GM18498 (cell line): ENCODE data around the gene TMEM9.

Experiments used
- ATAC-seq: cut with Tn5 transposase; IDR thresholded peaks from one replicate; pipeline ENCODE4 v1.9.1; 2021; ENCODE audit warnings: mild to moderate bottlenecking, moderate library complexity; ENCODE audit not compliant: unreplicated experiment

Gene TMEM9

DNA sequence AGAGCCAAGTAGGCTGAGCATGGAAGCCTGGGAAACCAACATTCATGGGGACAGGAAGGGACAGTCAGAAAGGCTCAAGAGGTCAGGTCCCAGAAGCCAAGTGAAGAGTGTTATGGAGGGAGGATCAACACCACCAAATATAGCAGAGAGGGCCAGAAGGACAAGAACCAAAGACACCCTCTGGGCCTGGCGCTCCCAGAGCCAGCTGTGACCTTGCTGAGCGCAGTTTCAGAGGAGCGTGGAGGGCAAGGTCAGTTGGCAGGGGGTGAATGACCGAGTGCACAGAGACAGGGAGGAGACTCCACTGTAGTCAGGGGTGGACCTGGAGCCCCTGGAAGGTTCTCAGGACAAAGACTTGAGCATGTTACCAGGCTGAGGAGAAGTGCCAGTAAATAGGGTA lies 22.9 kb downstream of the TMEM9 start:
- ATAC-seq: no peak

DNA sequence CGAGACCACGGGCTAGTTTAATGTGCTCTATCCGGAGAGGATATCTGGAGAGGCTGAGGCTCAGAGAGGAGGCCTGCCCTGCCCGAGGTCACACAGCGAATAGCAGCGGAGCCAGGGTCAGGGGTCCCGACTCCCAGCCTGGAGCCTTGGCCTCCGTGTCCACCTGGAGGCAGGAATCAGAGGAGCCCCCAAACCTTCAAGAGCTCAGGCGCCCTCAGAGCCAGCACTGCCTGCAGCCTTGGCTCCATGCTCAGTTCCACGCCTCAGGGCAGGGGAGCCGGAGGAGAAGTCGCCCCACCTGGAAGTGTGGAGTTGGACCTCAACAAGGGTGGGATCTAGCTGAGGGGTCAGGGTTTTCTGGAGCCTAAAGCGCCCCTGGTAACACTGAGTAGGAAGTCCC lies 25.3 kb downstream of the TMEM9 start:
- no peak for ATAC-seq

DNA sequence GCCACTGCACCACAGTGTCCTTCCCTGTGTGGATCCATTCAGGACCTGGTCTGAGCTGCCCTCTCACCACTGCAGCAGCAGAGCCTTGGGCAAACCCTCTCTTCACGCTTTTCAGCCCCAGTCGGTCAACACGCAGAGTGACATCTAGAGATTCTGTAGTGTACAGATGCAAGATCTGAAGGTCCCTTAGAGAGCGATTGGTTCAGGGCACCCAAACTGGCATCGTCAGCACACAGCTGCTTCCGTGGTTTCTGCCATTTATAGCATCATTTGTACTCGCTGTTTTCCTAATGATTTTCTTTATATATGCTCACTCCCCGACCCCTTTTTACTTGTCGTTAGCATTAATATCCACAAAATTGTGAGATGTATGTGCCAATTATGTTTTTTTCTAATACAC lies 25.8 kb downstream of the TMEM9 start:
- ATAC-seq: no peak

DNA sequence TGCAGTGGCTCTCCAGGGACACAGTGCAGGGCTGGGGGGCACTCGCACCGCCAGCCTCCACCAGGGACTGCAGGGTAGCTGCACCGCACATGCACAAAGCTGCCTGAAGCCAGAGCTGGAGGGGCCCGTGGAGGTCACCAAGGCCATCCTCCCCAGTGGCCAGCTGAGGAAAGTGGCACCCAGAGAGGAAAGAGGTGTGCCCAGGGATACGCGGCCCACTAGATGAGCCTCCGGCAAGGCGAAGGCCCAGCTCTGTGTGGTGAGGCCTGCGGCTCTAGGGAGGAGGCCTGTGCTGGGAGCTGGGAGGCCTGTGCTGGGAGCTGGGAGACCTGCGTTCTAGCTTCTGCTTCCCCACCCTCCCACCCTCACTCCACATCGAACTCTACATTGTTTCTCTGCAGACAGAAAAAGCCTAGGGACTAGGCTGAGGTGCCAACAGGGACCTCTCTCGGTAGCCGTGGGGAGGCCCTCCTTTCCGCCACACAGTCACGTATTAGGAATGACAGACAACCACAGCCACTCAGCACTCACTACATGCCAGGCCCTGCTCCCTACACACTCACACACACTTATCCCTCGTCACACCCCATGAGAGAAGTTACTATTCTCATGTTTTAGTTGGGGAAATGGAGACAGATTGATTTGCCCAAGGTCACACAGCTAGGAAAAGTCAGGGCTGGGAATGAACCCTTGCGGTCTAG lies 26.4 kb downstream of the TMEM9 start:
- ATAC-seq: no peak

DNA sequence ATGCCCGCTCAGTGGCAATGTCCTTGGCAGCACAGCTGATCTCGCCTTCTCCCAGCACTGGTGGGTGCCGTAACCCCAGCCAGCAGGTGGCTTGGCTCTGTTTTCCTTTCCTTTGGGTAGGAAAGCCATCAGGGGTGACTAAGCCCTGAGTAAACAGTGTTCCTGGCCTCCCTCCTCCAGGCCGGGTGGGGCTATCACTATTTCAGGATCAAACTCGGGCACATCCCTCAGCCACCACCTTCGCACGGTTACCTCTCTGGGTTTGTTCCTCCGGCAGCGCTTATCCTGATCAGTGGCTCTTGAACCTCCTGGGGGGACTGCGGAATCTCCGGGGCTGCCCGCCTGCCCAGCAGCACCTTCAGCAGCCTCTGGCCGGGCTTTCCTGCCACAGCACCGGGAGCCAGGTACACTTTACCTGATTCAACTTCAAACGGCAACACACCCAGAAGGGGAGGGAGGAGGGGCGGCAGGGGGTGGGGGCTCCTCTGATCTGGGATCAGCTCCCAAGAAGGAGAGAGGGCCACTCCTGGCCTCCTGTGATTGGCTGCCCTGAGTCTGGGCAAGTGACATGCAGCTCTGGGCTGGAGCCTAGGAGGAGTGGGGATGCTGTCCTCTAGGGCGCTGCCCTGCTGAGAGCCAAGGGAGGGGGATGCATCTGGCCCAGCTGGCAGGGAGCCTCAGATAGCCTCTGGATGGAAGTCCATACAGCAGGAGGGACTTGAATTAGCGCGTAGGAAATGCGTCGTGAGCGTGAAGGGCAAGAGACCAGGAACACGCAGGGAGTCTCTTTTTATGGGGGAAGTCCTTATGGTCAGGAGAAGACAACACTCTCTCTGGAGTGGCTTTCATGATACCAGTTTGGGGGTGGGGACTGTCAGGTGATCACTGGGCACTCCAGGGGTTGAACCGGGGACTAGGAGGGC lies 27.2 kb downstream of the TMEM9 start, which contains the start of gene ASCL5:
TSS of gene ASCL5 (minus strand) at position 353 of the 923 bp plus-strand sequence. CDS start 11,812 bp downstream, outside the sequence.
- ATAC-seq: no peak

DNA sequence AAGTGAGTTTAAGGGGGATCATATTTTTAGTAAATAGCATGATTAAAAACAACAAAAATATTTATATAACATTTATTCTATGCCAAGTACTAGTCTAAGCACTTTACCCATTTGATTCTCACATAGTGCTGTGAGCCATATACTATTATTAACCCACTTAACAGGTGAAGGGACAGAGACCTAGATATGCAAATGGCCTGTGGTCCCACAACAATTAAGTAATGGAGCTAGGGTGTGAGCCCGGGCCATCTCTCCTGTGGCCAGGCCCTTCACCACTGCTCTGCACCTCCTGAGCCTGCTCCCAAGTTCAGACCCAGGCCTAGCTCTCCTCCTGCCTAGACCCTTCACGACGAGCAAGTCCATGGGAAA lies 27.8 kb downstream of the TMEM9 start:
- no peak for ATAC-seq

DNA sequence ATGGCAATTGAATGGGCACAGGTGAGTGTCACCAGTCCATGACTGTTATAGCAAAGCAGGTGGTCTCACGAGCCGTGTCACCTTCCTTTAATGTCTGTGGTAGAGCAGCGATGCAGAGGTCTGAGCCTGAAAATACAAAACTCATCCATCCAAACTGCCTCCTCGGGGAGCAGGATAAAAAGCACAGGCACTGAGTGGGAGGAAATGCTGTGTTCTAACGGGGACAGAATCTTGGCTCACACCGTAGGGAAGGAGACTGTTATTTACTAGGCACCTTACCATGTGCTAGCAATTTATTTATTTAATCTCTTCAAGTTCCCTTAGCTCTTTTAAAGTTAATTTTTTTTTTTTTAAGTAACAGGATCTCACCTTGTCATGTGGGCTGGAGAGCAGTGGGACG lies 28.5 kb downstream of the TMEM9 start:
- ATAC-seq: no peak

DNA sequence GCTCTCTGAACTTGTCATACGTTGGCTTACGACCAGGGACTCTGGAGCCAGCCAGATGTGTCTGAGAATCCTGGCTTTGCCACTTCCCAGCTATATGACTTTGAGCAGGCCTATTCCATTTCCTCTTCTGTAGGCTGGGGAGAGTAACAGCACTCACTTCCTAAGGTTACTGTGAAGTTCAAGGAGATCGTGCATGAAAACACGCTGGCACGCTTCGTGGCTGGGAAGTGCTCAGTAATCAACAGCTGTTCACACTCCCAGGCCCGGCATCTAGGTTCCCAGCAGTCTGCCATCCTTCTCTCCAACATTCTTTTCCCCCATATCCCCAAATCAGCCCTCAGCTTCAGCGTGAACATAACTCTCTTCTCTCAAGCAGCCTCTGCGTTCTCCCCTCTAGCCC lies 29.3 kb downstream of the TMEM9 start:
- ATAC-seq: no peak

DNA sequence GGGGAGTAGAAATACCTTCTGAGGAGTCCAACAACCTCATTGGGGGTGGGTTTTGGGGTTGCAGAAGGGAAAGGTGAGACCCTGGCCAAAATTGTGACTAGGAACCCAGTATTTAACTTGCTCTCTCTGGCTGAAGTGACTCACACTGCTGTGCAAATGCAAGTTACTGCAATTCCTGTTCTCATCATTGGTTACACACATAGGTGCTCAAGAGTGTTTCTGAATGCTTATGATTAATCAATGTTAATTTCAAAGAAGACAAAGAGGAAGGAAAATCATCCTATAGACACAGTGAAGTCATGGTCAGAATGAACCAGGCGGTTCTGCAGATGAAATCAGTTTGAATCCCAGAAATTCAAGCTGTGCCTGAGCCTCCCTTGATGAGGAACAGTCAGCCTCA lies 30.4 kb downstream of the TMEM9 start:
- ATAC-seq: no peak

DNA sequence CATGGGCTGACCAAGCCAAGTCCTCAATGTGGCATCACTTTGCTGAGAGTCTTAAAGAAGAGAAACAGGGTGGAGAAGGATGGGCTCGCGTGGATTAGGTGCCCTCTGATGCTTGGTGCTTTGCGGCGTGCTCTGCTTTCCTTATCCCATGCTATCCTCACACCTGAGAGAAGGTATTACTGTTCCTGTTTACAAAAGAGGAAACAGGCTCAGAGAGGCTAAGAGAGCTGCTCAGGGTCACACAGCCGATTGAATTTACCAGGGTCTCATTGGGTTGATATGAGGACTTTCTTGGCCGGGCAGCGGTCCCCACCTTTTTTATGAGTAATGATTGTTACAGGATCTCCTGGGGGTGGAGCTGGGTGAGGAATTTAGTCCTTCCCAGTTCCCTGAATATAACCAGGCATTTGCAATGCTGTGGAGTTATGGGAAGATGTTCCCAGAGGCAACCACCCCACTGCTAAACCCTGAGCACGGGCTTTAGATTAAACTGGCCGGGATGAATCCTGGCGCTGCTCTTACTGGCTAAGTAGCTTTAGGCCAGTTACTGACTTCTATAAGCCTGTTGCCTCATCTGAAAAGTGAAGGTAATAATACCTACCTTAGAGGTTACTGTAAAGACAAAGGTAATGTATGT lies 31.8 kb downstream of the TMEM9 start:
- no peak for ATAC-seq

DNA sequence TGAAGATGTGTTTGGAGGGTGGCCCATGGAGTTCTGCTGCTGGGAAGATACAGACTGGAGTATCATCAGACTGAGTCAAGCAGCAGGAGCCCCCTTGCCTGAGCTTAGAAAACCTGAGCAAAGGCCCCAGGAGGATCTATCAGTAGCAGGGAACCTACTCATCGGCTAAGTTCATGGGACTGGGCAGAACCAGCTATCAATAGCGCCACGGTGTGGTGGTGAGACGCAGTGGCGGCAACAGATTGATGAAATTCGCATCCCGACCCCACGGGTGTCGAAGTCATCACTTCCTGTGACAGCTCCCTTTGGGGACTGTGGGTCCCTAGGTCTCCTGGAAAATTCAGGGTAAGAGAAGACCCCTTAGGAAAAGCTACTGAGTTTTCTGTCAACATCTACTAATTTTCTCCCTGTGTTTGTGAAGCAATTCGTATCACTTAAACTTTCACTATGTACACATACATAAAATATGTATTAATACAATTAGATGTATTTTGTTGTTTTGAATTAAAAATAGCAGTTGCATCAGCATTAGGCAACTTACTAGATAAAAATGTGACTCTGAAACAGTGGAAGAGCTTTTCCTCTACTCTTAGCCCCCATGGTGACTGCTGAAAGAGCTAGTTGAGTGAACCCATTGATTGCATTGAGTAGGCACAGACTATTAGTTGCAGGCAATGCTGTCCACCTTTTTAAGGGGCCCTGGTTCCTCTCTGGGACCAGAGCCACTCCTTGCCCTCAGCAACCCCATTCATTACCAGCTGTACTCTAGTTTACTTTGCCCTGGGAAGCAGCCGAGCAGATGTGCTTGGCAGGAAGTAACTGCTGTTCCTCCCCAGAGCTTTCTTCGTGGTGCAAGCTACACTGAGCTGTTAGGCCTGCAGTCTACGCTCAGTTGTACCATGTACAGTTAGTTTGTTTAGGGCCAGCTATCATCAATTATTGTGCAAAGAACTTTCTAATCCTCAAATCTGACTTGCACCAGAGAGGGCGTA lies 34.8 kb downstream of the TMEM9 start:
- peak; percentile 65 for ATAC-seq

DNA sequence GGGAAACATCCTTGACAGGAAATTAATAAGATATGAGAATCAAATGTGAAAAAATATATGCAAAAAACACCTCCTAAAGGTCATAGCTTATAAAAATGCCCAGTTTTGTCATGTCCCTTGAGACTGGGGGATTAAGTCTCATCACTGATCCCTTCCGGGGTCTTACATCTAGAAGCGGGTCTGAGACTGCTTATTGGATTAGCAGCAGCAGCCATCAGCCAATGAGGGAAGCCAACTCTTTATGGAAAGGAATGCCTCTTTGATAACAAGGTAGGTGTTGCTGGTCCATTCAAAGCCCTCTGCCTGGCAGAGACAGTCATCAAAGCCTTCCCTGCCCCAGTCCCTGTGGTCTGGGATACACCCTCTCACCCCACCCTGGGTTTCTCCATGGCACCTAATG lies 38.2 kb downstream of the TMEM9 start:
- no peak for ATAC-seq

DNA sequence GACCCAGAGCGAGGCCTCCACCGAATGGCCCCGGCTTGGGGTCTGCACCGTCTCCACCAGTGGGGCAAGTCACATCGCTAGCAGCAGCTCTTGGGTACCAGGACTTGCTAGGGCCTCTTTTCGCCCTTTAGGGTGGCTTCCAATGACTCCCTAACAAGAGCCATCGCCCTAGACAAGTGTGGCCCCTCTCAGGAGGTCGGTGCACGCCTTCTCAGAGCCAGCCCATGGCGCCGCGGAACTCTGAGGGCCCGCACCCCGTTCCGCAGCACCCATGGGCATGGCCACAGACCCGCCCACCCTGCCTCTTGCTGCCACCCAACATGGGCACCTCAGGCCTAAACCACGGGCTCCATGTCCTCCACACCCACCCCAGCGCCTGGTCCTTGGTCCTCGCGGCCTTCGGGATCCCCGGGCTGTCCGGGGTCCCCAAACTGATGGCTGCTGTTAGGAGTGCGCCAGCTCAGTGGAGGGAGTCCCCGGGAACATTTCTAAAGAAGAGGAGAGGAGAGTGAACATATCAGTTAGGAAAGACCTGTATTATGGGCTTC lies 38.8 kb downstream of the TMEM9 start:
- no peak for ATAC-seq

DNA sequence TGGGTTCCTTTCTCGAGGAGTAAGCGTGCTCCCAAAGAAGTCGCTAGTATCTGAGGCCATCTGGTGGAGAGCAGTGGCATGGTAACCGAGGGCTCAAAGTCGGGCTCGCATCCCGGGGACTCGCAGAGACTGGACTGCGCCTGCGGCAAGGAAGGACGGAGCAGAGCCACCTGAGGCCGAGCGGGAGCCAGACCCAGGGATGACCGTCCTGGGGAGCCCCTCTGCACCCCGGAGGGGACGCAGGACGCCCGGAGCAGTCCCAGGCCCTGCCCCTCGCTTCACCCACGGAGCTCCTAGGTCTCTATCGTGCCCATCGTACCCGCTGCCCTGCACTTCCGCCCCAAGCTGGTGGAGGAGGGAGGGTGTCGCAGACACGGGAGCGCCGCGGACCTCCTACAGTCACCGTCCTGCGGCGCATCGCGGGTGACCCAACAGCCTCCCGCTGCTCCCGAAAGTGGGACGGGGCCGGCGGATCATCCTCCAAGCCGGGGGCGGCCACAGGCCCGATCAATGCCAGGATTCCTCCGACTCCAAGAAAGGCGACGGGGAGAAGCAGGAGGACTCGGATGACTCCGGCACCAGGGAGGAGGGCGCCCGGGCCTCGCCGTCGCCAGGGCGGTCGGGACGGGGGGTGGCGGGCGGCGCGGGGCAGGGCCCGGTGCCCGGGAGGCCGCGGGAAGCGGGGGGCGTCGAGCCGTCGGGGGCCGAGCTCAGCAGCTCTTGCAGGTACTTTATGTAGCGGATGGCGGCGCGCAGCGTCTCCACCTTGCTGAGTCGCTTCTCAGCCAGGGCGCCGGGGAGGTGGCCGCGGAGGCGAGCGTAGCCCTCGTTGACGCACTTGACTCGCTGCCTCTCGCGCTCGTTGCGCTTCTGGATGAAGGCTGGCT lies 39.8 kb downstream of the TMEM9 start:
- ATAC-seq: peak; percentile 91

DNA sequence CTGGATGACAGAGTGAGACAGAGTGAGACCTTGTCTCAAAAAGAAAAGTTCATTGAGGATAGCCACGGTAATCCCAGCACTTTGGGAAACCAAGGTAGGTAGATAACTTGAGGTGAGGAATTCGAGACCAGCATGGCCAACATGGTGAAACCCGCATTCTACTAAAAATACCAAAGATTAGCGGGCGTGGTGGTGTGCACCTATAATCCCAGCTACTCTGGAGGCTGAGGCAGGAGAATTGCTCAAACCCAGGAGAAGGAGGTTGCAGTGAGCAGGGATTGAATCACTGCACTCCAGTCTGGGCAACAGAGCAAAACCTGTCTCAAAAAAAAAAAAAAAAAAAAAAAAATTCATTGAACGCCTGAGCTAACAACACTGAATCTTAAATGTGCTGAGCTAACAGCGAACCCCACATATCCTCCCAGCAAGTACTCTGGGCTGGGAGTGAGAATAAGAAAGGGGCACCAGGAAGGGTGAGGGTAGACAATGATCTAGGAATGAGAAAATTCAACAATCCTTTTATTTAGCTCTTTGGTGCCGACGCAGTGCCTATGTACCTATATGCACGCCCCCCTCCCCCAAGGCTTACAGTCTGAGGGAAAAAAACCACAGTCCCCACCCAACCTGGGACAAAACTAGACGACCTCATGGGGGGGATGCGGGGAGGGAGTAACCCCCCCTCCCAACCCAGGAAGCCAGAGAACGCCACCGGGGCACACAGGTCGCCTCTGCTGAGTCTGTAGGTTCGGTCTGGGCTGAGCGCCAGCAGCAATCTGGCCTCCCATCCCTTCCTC lies 40.6 kb downstream of the TMEM9 start:
- ATAC-seq: no peak

DNA sequence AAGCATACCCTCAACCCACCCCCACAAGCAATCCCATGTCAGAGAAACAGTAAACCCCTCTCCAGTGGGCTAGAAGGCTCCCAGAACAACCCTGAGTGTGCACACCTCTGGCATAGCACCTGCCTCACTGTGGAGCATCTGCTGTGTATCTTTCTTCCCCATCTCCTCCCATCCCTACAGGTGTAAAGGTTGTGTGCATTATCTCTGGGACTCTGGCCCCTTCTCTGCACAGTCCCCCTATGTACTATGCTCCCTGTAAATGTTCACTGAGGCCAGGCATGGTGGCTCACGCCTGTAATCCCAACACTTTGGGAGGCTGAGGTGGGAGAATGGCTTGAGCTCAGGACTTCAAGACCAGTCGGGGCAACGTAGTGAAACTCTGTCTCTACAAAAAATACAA lies 41.3 kb downstream of the TMEM9 start:
- ATAC-seq: no peak

DNA sequence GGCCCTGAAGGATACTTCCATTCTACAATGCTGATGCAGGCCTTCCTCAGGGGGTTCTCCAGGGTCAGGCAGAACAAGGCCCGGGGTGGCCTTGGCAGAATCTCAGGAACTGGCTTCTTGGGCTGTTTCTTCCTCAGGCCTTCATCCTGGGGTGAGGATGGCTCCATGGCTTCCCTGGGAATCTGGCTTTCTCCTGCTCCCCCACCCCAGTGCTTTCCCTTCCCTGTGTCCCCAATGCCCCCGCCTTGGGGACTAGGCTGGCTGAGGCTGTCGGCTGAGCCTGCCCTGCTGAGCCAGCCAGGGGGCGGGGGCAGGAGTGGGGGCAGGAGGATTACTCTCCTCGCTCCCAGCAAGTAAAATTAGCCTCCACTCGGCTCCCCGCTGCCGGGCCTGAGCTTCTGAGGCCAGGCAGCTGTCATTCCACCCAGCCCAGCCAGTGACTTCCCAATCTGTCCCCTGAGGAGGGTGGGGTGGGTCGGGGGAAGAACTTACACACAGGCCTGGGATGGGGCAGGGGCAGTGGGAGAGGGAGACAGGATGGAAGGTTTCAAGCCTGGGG lies 42.0 kb downstream of the TMEM9 start, which contains the start of gene CACNA1S:
TSS of gene CACNA1S (minus strand) at position 254 of the 559 bp plus-strand sequence. CDS start at position 167, 87 bp downstream.
- no peak for ATAC-seq

DNA sequence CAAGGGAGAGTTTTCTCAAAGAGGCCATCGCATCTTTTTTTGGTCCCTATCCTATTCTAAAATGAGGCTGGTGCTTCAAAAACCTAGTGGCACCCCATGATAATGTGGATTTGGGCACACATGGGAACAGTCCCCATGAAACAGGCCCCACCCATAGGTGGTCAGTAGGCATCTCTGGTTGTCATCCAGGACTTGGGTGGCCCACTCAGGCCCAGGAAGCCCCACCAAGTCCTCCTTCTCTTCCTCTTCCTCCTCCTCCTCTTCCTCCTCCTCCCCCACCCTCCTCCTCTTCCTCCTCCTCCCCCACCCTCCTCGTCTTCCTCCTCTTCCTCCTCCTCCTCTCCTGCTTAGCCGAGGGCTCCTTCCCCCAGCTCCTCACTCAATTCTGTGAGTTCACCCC lies 42.6 kb downstream of the TMEM9 start:
- no peak for ATAC-seq
